ENCODE data around the gene MTERF1.
"Not testable (repeated sequence)": the region's sequence is repeated elsewhere in the genome, so short reads cannot be mapped to it uniquely, and the experiment has no call there.

Gene MTERF1, protein sequence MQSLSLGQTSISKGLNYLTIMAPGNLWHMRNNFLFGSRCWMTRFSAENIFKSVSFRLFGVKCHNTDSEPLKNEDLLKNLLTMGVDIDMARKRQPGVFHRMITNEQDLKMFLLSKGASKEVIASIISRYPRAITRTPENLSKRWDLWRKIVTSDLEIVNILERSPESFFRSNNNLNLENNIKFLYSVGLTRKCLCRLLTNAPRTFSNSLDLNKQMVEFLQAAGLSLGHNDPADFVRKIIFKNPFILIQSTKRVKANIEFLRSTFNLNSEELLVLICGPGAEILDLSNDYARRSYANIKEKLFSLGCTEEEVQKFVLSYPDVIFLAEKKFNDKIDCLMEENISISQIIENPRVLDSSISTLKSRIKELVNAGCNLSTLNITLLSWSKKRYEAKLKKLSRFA

DNA sequence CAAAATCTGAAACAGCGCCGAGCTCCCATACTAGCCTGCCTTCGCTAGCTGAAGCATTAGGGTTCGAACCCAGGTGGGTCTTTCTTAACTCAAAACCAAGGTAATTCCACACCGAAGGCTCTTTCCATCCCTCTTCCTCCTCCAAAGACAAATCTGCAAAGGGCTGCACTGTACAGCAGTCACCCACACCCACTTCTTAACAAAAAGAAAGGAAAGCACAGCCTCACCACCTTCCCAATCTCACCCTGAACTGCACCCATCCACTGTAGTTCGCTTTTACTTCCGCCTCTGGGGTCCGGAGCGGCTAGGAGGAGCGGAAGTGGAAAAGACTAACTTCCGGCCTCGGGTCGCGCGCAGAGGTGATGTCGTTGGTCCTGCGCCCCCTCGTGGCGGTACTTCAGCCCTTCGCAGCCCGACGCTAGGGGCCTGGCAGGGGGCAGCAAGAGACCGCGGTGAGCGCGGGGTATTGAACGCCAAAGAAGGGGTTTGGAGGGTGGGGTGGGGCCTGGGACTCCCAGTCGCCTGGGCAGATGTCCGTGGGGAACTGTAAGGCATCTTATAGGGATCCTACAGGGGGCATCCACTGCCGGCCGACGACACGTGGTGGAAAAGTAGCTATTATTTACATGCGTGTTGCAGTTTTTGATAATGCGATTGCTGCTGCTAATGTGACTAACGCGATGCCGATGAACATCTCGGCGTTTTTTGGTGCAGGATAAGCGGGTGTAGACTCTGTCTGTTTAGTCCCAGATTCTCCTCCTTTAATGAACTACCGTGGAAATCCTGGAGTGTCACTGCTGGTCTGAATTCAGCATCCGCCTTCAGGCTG, at the start of gene MTERF1:
TSS of gene MTERF1 (minus strand) at position 290 of the 829 bp plus-strand sequence. CDS start 619 bp downstream, outside the sequence.
- peak; percentile 91 for DNase-seq

DNA sequence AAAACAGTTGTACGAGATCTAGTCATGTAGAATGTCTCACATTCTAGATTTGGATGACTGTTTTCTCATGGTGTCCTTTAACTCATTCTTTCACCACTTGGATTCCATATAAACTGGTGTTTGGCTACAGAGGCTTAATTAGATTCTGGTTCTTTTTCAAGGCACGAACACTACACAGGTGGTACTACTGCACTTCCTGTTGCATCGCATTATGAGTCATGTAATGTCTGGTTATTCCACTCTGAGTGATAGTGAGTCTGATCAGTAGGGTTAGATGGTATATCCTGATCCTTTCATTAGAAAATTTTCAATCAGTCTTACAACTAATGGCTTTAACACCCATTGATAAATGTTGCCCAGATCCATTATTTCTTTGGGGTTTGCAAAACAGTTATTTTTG, 49.0 kb upstream of the MTERF1 start:
- DNase-seq, result no peak

DNA sequence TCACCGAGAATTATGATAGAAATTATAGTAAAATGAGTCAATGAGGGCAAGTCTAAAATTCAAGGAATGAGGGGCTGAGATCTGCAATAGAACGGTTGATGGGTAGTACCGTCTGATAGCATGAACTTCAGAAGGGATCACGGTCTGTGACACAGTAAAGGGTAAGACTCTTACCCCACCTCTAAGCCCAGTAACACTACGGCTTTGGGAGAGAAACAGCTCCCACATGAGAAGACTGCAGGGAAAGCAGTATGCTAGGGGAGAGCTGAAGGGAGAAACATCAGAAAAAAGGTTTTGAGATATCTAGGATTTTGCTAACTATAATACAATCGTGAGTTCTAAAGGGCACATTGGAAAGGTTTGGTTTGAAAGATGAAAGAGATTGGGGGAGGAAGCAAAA, 47.4 kb upstream of the MTERF1 start:
- no peak for DNase-seq

DNA sequence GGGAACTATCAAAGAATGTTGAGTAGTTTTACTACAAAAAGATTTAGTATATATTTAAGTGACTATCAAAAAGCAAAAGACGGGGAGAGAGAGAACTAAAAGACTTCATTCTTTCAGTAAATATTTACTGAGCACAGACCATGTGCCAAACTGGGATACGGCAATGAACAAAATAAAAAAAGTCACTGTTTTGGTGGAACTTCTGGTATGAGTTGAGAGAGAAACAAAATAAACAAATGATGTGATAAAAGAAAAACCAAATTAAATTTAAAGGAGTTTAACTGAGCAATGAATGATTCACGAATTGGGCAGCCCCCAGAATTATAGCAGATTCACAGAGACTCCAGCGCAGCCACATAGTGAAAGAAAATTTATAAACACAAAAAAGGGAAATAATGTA, 42.4 kb upstream of the MTERF1 start:
- no peak for DNase-seq

DNA sequence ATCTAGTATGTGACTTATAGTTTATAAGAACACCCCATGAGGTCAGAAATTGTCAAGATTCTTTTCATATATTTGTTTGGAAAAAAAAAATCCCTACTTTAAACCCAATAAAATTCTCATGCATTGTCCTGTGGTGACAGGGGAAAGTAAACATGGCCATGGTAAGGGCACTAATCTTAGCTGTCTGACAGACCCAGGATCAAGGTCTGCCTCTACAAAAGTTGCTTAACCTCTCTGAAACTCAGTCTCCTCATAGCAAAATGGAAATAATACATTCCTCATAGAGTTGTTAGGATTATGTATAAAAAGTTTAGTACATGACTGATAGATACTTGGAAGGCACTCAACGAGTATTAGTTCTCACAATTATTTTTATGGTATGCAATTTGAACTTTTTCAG, 37.9 kb upstream of the MTERF1 start:
- DNase-seq, result no peak

DNA sequence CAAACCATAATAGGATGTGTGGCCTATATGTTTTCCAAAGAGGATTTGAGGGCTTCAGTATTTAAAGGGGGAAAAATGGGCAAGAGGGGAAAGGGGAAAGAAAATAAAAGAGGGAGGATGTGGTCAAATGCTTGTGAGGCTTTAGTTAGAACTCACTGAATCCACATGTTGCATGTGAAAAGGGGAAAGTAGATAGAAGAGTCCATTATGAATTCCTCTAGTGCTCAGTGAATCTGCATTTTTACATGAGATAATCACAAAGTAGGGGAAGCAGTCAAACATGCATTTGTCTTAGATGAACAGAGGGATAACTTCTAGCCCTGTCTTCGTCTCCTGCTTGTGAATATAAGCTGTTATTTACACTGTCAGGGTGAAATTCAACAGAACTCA, 35.5 kb upstream of the MTERF1 start:
- no peak for DNase-seq

DNA sequence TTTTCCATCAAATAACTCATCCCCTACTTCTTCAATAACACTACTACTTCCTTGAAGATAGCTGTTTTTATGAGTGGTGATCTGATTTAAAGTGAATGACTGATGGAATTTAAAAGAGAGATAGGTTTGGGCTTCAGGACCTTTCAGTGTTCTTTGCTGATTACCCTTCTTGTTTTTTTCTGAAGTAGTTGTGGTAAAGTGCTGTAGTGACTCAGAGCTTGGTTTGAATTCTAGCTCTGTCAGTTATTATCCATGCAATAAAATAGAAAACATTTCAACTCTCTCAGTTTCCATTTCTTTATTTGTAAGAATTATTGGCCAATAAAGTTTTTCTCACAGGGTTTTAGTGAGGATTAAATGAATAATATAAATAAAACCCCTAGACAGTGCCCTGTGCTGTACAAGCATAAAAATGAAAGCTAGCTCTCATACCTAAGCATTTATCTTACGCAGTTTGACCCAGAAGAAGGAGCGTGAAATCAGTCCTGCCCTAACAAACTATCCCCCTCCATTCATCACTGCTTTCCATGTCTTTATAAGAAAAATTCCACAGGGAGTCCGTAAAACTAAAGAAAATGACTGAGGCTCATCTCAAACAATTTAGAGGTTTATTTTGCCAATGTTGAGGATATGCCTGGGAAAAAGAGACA, 35.0 kb upstream of the MTERF1 start:
- DNase-seq, result no peak

DNA sequence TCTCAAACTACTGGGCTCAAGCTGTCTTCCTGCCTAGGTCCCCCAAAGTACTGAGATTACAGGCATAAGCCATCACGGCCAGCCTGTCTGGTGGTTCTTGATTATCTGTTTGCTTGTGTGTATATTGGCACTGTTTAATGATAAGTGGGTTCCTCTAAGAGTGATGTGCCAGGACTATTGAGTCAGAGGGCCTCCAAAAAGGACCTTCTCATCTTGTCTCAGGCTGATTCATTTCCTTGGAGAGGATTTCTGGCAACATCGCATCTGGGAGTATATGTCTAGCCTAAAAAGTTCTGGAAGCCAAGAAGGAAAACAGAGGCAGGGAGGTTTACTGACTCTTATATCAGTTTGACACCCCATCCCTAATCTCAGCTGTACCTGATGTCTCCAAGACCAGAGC, 33.1 kb upstream of the MTERF1 start:
- DNase-seq, result no peak

DNA sequence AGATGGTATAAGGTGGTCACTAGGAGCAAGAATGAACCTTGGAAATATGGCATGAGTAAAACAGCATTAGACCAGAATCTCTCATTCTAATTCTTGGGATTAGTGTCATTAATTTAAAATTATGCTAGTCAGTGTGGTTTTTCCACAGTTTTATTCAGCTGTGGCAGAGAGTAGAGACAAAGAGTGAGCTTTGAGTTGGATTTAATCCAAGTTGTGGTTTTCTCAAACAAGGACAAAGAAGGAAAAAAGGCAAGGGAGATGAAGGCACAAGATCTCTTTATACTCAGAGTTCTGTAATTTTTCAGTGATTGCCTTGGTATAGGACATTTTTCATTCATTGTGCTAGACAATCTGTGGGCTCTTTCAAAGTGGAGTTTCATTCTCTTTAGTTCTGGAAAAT, 32.0 kb upstream of the MTERF1 start:
- DNase-seq, result no peak

DNA sequence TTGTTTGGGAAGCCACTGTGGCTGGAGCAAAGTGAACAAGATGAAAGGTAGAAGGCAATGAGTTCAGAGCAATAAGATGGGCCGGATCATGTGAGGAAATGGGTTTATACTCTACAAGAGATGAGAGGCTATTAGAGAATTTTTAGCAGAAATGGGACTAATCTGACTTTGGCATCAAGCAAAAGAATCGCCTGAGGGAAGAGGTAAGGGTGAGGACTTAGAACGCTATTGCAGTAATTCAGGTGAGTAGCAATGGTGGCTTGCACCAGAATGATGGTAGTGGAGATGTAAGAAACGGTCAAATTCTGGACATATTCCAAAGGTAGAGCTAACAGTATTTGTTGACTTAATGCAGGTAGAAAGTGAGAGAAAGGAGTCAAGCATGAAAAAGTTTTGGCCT, 30.6 kb upstream of the MTERF1 start:
- no peak for DNase-seq

DNA sequence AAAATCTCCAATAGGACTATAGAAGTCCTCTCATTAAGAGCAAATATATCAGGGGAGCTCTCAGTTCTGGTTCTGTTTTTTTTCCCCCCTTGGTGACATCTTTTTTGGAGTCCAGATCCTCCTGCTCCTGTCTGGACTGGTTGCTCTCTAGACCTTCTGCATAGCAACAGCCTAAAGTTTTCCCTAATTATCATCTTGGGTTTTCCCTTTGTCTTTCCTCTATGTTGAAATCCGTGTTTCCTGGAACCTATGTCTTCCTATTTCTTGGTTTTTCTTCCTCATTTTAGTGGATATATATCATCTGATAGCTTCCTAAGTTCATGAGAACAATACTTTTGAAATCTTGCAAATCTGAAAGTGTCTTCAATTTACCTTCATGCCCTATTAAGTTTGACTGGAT, 29.7 kb upstream of the MTERF1 start:
- no peak for DNase-seq

DNA sequence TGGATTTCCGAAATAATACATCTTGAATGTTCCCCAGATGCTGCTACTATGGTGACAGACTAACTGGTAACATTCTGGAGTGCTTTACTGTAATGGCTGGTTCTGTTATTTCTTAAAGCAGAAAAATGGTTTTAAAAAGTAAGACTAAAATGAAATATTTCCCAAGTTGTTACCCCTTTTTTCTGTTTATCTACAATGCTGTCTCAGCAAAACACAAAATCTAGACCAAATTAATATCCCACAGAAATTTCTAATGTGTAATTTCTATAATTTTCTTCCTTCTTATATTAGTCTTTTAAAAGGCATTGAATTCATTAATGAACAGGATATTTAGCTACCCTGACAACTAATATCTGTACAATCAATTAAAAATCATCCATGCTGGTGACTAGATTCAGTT, 19.1 kb upstream of the MTERF1 start:
- DNase-seq, result no peak

DNA sequence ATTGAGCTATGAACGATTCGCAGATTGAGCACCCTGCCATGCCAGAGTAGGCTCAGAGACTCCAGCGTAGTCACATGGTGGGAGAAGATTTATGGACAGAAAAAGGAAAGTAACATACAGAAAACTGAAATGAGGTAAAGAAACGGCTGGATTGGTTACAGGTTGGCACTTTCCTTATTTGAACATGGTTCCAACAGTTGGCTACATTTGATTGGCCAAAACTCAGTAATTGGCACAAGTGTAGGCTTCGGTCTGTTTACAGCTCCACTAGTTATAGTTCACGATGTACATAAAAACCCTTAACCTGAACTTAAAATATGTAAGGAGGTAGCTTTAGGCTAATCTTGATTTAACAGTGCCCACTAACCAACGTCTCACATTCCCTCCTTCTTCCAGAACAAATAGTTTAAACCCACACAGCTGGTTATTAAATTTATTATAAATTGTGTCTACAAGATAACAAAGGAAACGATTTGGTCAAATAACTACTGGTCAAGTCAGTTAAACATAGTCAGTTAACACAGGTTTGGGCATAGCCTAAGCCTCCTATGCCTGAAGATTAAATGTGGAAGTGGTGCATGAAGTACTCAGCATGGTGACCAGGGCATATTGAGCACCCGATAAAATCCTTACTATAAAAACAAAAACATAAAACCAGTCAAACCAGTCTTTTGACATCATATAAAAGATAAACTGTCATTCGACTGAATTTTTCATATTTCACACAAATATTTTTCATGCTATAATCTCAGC, 17.9 kb upstream of the MTERF1 start:
- no peak for DNase-seq

DNA sequence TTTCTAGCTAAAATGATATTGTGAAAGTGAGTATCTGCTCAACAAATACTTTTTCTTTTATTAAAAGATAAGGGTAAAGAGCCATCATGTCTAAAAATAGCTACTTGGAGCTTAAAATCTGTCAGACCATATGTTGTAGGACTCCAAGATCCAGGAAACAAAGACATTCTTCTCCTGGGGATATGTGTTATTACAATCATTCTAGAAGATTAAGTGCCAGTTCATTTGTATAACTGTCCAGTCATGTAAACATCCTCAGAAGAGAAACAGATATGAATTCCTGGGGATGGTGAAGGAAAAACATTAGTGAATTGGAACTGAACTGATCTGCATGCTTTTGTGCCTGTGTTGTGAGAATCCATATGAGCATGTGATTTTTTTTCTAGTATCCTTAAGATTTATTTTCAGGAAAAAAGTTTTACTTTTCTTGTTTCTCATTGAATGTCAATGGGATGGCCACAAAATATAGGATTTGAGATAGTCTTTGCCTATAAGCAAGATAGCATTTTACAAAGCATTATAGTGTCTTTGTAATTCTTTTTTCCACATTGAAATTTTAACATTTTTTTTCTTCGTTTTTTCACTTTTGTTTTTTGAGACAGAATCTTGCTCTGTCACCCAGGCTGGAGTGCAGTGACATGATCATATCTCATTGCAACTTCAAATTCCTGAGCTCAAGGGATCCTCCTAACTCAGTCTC, 14.4 kb upstream of the MTERF1 start:
- no peak for DNase-seq

DNA sequence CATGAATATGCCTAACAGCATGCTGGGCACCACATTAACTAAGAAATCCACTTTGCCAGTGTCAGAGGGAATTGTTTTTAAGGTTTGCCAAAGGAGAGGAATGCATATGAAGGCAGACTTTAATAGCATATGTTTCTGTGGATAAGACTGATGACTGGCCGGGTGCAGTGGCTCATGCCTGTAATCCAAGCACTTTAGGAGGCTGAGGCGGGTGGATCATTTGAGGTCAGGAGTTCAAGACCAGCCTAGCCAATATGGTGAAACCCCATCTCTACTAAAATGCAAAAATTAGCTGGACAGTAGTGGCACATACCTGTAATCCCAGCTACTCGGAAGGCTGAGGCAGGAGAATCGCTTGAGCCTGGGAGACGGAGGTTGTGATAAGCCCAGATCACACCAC, 13.2 kb upstream of the MTERF1 start:
- DNase-seq, result not testable (repeated sequence)

DNA sequence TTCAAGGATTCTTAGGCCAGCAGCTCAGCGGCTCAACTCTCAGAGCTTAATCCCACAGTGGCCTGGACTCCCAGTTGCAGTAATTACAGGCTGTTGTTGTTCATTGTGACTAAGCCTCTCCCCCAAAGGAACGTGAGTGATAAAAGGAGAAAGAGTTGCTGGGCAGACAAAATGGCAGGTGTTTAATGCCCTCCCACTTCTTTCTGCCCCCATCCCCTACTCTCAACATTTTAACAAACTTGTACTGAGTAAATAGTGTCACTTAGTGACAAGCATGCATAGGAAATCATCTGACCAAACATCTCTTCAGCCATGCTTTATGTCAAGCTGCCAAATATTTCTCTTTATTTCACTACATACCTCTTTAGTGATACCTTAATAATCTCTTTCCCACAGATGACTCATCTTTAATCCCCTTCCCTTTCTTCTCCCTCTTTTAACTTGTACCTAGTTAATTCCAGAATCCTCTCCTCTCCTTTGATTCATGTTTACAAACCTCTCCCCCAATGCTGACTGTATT, 12.4 kb upstream of the MTERF1 start:
- DNase-seq, result no peak

DNA sequence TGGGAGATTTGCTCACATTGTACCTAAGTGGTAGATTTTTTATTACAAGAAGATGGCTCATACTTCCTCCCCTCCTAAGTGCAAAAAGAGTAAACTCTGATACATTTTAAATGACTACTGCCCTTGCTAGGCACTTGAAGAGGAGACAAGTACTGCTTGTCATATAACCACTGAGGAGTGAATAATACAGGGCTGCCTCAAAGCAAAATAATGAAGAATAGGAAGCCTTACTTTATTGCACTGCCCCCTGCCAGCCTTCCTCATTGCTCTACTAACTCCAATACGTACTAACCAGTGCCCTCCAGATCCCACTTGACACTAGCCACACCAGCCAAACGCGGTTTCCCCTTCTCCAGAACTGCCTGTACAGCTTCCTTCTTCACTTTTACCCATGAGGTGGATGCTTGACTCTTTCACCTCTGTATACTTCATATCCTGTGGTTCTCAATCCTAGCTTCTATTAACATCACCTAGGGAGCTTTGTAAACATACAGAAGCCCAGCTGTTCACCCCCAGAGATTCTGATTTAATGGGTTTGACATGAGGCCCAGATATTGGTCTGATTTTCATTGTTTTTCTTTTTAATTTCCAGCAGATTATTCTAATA, 11.7 kb upstream of the MTERF1 start:
- DNase-seq, result no peak

DNA sequence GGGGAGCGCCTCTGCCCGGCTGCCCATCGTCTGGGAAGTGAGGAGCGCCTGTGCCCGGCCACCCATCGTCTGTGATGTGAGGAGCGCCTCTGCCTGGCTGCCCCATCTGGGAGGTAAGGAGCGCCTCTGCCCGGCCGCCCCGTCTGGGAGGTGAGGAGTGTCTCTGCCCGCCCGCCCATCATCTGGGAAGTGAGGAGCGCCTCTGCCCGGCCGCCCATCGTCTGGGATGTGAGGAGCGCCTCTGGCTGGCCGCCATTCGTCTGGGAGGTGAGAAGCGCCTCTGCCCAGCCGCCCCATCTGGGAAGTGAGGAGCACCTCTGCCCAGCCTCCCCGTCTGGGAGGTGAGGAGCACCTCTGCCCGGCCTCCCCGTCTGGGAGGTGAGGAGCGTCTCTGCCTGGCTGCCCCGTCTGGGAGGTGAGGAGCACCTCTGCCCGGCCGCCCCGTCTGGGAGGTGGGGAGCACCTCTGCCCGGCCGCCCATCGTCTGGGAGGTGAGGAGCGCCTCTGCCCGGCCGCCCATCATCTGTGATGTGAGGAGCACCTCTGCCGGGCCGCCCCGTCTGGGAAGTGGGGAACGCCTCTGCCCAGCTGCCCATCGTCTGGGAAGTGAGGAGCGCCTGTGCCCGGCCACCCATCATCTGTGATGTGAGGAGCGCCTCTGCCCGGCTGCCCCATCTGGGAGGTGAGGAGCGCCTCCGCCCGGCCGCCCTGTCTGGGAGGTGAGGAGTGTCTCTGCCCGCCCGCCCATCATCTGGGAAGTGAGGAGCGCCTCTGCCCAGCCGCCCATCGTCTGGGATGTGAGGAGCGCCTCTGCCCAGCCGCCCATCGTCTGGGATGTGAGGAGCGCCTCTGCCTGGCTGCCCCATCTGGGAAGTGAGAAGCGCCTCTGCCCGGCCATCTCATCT, 8.0 kb upstream of the MTERF1 start:
- DNase-seq, result not testable (repeated sequence)

DNA sequence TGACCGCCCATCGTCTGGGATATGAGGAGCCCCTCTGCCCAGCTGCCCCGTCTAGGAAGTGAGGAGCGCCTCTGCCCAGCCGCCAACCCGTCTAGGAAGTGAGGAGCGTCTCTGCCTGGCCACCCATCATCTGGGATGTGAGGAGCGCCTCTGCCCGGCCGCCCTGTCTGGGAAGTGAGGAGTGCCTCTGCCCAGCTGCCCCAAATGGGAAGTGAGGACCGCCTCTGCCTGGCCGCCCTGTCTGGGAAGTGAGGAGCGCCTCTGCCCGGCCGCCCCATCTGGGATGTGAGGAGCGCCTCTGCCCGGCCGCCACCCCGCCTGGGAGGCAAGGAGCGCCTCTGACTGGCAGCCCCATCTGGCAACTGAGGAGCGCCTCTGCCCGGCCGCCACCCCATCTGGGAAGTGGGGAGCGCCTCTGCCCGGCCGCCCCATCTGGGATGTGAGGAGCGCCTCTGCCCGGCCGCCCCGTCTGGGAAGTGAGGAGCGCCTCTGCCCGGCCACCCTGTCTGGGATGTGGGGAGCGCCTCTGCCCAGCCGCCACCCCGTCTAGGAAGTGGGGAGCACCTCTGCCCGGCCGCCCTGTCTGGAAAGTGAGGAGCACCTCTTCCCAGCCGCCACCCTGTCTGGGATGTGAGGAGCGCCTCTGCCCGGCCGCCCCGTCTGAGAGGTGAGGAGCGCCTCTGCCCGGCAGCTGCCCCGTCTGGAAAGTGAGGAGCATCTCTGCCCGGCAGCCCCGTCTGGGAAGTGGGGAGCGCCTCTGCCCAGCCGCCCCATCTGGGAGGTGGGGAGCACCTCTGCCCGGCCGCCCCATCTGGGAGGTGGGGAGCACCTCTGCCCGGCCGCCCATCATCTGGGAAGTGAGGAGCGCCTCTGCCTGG, 7.1 kb upstream of the MTERF1 start:
- DNase-seq, result not testable (repeated sequence)

Data from CD4-positive, alpha-beta T cell treated with Interleukin-4 for 4 hours (primary cell).